NCI-H345 (cell line): ENCODE measurements around the gene TMEM200A.

Source experiments
- DNase-seq: peaks from one replicate; lab custom pipeline; 2025; lab: John Stamatoyannopoulos, UW

TMEM200A gene

DNA sequence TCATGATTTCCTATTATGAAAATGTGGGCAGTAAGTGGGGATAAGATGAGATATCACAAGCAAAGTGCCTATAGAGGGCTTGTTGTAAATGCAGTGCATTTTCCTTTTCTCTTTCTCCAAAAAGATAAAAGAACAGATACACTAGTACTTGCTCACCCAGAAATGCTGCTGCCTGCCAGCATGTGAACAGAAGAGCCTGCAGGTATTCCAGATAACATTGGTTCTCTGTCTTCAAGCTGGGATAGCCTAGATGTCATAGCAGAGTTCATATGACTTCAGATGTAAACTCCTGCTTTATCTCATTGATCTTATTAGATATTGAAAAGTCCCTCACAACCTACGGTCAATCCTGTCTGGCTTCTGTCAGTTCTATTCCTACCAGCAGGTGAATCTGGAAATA, 123.7 kb downstream of the TMEM200A start:
- DNase-seq: no peak
